PFSK-1 (cell line): ENCODE results near the gene BCL11B.

Source experiments
- FOXP2 ChIP-seq: optimal IDR thresholded peaks from 2 replicates; pipeline ENCODE3; 2011; ENCODE audit warnings: borderline replicate concordance, control low read depth, inconsistent platforms; ENCODE audit not compliant: insufficient read depth; ENCODE audit errors: extremely low read length, extremely low read depth
- POLR2AphosphoS5 ChIP-seq: IDR thresholded peaks from 2 replicates; pipeline ENCODE4 v1.6.1; 2012; ENCODE audit warnings: low read depth, mild to moderate bottlenecking, control low read depth, low read length, moderate library complexity
- SIN3A ChIP-seq: IDR thresholded peaks from 2 replicates; pipeline ENCODE4 v1.6.1; 2012; ENCODE audit warnings: mild to moderate bottlenecking, low read length, moderate library complexity, borderline replicate concordance; ENCODE audit not compliant: insufficient read depth
- TAF1 ChIP-seq: IDR thresholded peaks from 2 replicates; pipeline ENCODE4 v1.6.1; 2012; ENCODE audit warnings: low read length, control low read depth, borderline replicate concordance; ENCODE audit not compliant: insufficient read depth
- TF ChIP-seq, protein P1 (sequence below), 2 experiments: IDR thresholded peaks; 2 replicates each; pipeline versions ENCODE4 v1.6.1 to v1.8.0; 2011 to 2012; ENCODE audit warnings: low read depth in 2 of 2, low read length in 2 of 2, control low read depth in 1 of 2, inconsistent platforms in 1 of 2, mild to moderate bottlenecking in 1 of 2, moderate library complexity in 1 of 2; ENCODE audit not compliant: insufficient read depth in 1 of 2

The BCL11B gene

DNA sequence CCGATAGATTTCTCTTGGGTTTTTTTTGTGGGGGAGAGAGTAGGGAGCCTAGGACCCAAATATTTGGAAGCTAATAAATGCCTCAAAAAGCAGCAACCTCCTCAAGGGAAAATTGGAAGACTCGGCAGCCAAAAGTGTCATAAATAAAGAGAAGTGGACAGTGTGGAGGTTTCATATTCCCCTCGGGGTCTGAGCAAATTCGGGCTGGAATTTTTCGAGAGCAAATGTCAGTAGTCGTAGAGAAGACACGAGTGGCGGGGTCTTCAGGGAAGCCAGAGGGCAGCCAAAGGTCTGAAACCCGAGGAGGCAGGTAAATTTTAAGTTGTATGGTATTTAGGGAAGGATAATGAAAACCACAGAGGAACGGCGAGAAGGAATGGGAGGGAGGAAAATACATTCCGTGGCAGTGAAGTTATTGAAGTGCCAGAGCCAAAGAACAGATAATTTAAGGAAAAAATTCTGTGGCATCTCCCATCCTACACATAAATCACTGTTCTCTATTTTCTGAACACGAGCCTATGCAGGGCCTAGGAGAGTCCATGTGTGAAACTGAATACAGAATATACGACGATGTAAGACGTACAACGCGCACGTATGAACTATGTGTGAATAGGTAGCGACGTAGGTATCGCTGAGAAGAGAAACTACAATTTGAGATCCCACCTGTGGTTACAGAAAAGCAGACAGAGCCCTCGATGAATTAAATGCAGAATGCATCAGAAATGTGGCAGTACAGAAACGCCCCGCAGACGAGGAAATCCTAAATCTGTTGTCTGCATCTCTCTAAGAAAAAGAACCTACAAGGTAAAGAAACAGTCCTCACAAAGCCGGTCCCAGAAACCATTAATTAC lies 12.9 kb downstream of the BCL11B start:
- TF ChIP-seq POLR2AphosphoS5, result no peak
- TF ChIP-seq FOXP2, result no peak
- TF ChIP-seq SIN3A, result no peak
- no peak for TF ChIP-seq TAF1

DNA sequence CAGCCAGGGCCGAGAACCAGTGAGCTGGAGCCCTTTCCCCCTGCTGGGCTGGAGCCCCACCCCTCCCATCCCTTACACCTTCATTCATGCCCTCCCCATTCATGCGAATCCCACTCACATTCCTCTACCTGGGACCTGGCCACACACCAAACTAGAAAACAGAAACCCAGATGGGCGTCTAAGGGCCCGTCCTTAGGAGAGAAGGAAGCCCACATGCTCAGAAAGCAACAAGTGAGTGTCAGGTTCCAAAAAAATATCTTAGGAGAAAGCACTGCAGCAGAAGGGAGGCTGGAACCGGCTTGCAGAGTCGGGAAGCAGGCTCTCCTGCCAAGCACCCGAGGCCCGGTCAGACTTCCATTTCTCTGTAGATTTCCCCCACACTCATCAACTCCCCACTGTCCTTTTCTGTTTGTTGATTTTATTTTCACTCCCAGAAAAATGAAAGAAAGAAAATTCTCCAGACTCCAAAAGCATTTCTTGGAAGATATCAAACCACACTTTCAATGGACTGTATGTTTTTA lies 13.6 kb downstream of the BCL11B start:
- no peak for TF ChIP-seq SIN3A
- TF ChIP-seq POLR2AphosphoS5, result no peak

DNA sequence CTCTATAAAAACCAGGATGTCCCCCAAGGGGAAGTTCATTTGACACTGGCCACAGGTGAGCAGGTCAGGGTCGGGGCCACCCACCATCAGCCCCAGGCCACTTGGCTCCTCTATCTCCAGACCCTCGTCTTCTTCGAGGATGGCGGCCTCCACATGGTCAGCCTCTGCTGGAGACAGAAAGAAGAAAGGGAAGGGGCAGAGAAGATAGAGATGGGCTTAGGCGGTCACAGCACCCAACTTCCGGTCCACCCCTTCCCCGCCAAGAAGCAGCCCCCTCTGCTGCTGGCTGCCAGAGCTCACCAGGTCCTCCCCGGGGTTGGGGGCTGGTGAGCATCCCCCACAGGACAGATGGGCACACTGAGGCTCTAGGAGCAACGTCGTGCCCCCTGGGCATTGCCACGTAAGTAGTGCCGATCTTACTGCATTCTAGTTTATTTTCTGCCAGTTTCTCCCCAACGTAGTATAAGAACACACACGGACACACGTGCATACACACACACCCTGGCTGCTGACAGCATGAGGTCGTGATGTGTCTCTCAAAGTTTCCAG lies 14.2 kb downstream of the BCL11B start:
- TF ChIP-seq FOXP2, result no peak
- TF ChIP-seq TAF1, result no peak
- TF ChIP-seq SIN3A, result no peak
- TF ChIP-seq, protein P1, sequence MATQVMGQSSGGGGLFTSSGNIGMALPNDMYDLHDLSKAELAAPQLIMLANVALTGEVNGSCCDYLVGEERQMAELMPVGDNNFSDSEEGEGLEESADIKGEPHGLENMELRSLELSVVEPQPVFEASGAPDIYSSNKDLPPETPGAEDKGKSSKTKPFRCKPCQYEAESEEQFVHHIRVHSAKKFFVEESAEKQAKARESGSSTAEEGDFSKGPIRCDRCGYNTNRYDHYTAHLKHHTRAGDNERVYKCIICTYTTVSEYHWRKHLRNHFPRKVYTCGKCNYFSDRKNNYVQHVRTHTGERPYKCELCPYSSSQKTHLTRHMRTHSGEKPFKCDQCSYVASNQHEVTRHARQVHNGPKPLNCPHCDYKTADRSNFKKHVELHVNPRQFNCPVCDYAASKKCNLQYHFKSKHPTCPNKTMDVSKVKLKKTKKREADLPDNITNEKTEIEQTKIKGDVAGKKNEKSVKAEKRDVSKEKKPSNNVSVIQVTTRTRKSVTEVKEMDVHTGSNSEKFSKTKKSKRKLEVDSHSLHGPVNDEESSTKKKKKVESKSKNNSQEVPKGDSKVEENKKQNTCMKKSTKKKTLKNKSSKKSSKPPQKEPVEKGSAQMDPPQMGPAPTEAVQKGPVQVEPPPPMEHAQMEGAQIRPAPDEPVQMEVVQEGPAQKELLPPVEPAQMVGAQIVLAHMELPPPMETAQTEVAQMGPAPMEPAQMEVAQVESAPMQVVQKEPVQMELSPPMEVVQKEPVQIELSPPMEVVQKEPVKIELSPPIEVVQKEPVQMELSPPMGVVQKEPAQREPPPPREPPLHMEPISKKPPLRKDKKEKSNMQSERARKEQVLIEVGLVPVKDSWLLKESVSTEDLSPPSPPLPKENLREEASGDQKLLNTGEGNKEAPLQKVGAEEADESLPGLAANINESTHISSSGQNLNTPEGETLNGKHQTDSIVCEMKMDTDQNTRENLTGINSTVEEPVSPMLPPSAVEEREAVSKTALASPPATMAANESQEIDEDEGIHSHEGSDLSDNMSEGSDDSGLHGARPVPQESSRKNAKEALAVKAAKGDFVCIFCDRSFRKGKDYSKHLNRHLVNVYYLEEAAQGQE (IDR thresholded peaks at IDR 0.05; ENCODE audit: insufficient read depth in 1 of 2, low read depth in 2 of 2, low read length in 2 of 2), result no peak
- TF ChIP-seq POLR2AphosphoS5, result no peak

DNA sequence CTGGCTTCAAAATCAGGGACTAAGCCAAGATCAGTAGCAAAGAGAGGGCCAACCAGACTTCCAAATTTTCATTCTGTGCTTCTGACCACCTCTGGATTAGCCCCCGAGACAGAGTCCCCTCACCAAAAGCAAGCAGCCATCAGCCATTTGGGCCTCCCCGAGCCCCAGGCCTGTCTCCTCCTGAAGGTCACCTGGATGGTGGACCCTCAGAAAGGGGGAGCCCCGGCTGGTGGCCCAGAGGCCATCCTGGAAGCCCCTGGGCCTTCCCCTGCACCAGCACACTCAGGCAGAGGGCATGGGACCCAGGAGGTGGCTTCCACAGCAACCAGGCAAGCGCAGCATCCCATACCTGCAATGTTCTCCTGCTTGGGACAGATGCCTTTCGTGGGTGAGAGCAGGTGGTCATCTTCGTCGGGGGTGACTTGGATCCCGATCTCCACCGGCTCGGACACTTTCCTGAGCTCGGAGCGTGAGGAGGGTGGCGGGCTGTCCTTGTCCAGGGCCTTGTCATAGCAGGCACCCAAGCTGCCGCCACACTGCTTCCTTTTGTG lies 14.8 kb downstream of the BCL11B start:
- no peak for TF ChIP-seq FOXP2
- no peak for TF ChIP-seq POLR2AphosphoS5
- TF ChIP-seq TAF1, result no peak
- TF ChIP-seq, protein P1 (IDR thresholded peaks at IDR 0.05; ENCODE audit: insufficient read depth in 1 of 2, low read depth in 2 of 2, low read length in 2 of 2), result no peak
- no peak for TF ChIP-seq SIN3A

DNA sequence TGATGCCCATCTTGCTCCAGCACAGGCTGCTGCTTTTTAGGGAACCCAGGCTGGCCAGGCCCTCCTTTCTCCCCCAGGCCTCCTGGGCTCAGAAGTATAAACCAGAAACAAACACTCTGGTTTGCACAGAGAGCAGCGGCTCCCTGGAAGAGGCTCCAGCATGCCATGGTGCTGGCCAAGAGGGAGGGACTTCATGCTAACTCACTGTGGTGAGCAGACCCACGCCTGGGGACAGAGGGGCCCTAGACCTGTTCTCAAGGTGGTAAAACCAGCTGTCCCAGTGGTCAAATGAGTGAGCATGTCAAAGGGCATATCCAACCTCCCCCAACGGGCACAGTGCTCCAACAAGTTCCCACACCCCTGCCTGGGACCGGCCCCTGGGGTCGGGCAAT lies 15.5 kb downstream of the BCL11B start:
- TF ChIP-seq TAF1, result no peak
- TF ChIP-seq, protein P1 (IDR thresholded peaks at IDR 0.05; ENCODE audit: insufficient read depth in 1 of 2, low read depth in 2 of 2, low read length in 2 of 2), result no peak
